ENCODE measurements around the gene ARHGAP10.
"Not testable (repeated sequence)": the region's sequence is repeated elsewhere in the genome, so short reads cannot be mapped to it uniquely, and the experiment has no call there.

ARHGAP10 gene

GRCh38 chr4:148076964-148077363 lies 345.1 kb downstream of the ARHGAP10 start:
- no peak for DNase-seq

- DNase-seq, result no peak
Observed at GRCh38 chr4:148077581-148077980, 345.7 kb downstream of the ARHGAP10 start.

GRCh38 chr4:148078061-148078460 lies 346.2 kb downstream of the ARHGAP10 start:
- DNase-seq, result no peak

GRCh38 chr4:148079961-148080360 lies 348.1 kb downstream of the ARHGAP10 start:
- no peak for DNase-seq

- no peak for DNase-seq
Observed at GRCh38 chr4:148081267-148081666, 349.4 kb downstream of the ARHGAP10 start.

GRCh38 chr4:148081745-148082144 lies 349.9 kb downstream of the ARHGAP10 start:
- no peak for DNase-seq

- not testable (repeated sequence) for DNase-seq
Observed at GRCh38 chr4:148083073-148083472, 351.2 kb downstream of the ARHGAP10 start.

- no peak for DNase-seq
Observed at GRCh38 chr4:148089624-148090023, 357.7 kb downstream of the ARHGAP10 start.

- no peak for DNase-seq
Observed at GRCh38 chr4:148090029-148090428, 358.1 kb downstream of the ARHGAP10 start.

GRCh38 chr4:148090503-148091476 lies 358.9 kb downstream of the ARHGAP10 start:
- no peak for DNase-seq

- DNase-seq, result no peak
Observed at GRCh38 chr4:148091896-148092295, 360.0 kb downstream of the ARHGAP10 start.

- no peak for DNase-seq
Observed at GRCh38 chr4:148092316-148093014, 360.6 kb downstream of the ARHGAP10 start.

GRCh38 chr4:148093065-148093464 lies 361.2 kb downstream of the ARHGAP10 start:
- no peak for DNase-seq

- DNase-seq, result no peak
Observed at GRCh38 chr4:148094149-148094548, 362.3 kb downstream of the ARHGAP10 start.

GRCh38 chr4:148095346-148095923 lies 363.5 kb downstream of the ARHGAP10 start:
- no peak for DNase-seq

- DNase-seq, result no peak
Observed at GRCh38 chr4:148097801-148098200, 365.9 kb downstream of the ARHGAP10 start.

GRCh38 chr4:148101235-148101634 lies 369.3 kb downstream of the ARHGAP10 start:
- DNase-seq, result no peak

- no peak for DNase-seq
Observed at GRCh38 chr4:148101790-148102189, 369.9 kb downstream of the ARHGAP10 start.

- no peak for DNase-seq
Observed at GRCh38 chr4:148103597-148104355, 371.9 kb downstream of the ARHGAP10 start.

GRCh38 chr4:148108766-148109165 lies 376.9 kb downstream of the ARHGAP10 start:
- no peak for DNase-seq

GRCh38 chr4:148109216-148109615 lies 377.3 kb downstream of the ARHGAP10 start:
- DNase-seq, result no peak

- no peak for DNase-seq
Observed at GRCh38 chr4:148110169-148110568, 378.3 kb downstream of the ARHGAP10 start.
